Activated CD8-positive, alpha-beta memory T cell treated with anti-CD3 and anti-CD28 coated beads, Interleukin-2, amount 10 ng/mL, durations not matched to agents 7 days and 5 days (primary cell): ENCODE measurements around the gene TNS3. TPM values are rescaled to one million over a fixed set of nuclear protein-coding genes. Genes with fewer than 3 reads are reported as not detected.

Source experiments
- ATAC-seq: fragments of 150-1000 bp; cut with Tn5 transposase; one replicate; pipeline ENCODE4 v1.10.0; 2021; ENCODE audit warnings: moderate library complexity
- CTCF ChIA-PET: fragments of 350-600 bp; sonication (Branson Sonifier 250); formaldehyde crosslinking; loops from one replicate; lab custom pipeline; 2021; ENCODE audit warnings: antibody characterized with exemption; lab: Charles Lee
- DNase-seq: peaks from one replicate; pipeline ENCODE4 v3.0.0-alpha.2; 2020
- H3K27ac Mint-ChIP-seq: one replicate; pipeline ENCODE4 v1.8.0; 2021; ENCODE audit warnings: mild to moderate bottlenecking, mixed read lengths
- H3K27me3 Mint-ChIP-seq: one replicate; pipeline ENCODE4 v1.8.0; 2021; ENCODE audit warnings: mixed read lengths
- H3K36me3 Mint-ChIP-seq: one replicate; pipeline ENCODE4 v1.8.0; 2021; ENCODE audit warnings: mild to moderate bottlenecking, mixed read lengths
- H3K4me1 Mint-ChIP-seq: one replicate; pipeline ENCODE4 v1.8.0; 2021; ENCODE audit warnings: mixed read lengths
- H3K4me3 Mint-ChIP-seq: one replicate; pipeline ENCODE4 v1.8.0; 2021; ENCODE audit warnings: mild to moderate bottlenecking, moderate library complexity, mixed read lengths
- H3K9me3 Mint-ChIP-seq: one replicate; pipeline ENCODE4 v1.8.0; 2022; ENCODE audit warnings: low read depth, mixed read lengths
- total RNA-seq, 2 experiments: library from RNA; stranded (reverse); gene quantifications; one replicate each; pipeline ENCODE4 v1.2.3, GENCODE V29; 2021

The TNS3 gene
- total RNA-seq, 2 experiments from 2014 or later: 0.23 to 2.6 TPM

DNA sequence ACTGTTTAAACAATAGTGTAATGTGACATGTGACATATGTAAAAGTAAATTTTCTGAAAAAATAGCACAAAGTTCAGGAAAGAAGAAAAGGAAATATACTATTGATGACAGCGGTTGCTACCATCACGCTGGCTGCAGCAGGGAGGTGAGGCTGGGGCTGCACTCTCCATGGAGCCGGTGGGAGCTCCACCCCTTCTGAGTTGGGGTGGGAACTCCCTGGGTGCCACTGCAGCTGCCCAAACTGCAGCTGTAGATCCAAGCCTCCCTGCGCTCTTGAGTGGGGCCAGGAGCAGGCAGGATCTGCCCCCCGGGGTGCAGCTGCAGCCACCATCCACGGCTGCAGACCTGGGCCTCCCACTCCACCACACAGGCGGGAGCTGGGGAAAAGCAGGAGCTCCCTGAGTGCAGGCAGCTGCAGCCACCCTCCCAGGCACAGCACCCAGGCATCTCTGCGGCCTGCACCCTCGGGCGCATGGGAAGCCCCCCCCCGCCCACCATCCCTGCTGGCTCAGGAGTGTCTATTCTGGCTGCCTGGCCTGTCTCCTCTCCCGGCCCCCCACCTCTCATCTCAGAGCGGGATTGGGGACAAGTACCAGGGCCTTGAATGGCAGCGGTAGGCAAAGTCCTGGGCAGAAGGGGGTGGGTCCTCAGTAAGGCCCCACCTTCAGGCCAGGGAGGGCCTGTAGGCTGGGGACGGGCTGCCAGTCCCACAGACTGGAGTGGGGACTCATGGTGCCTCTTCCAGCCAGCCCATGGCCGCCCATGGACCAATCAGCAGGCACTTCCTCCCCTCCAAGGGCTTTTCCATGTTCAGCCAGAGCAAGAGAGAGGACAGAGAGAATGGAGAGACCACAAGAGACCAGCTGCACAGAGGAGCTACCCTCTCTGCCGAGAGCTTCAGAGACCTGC is 50.1 kb downstream of the TNS3 start:
- Mint-ChIP-seq H3K4me3 (no peak overlapping the region), H3K27me3 (no peaks in the 10 kb centered on the region), H3K36me3 (no peaks in the 10 kb centered on the region), H3K4me1 (no peaks in the 10 kb centered on the region), H3K27ac (no peak overlapping the region), H3K9me3 (no peaks in the 10 kb centered on the region)
- CTCF ChIA-PET: no interaction called here
- DNase-seq: no peak
- ATAC-seq: no peak

DNA sequence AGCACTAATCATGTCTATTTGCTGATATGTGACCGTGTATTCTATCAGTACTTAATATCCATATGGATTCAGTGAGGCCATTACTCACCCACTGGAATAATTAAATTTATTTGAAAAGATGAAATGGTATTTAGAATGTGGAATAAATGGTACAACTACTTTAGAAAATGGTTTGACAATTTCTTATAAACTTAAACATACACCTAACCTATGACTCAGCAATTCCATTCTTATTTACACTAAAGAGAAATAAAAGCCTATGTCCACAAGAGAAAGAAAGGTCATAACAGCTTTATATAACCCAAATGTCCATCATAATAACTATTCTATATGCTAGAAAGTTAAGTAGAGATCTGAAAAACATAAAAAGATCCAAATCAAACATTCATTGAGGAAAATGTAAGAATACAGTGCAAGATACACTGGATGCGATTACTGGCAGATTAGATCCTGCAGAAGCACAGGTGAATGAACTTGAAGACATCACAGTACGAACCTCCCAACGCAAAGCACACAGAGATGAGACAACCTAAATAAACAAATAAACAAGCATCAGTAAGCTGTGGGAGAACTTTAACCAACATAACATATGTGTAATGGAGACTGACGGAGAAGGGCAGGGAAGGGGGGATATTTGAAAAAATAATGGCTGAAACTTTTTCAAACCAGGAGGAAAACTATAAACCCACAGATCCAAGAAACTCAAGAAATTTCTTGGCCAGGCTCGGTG is 51.9 kb downstream of the TNS3 start:
- no peak for ATAC-seq
- CTCF ChIA-PET: no interaction called here

DNA sequence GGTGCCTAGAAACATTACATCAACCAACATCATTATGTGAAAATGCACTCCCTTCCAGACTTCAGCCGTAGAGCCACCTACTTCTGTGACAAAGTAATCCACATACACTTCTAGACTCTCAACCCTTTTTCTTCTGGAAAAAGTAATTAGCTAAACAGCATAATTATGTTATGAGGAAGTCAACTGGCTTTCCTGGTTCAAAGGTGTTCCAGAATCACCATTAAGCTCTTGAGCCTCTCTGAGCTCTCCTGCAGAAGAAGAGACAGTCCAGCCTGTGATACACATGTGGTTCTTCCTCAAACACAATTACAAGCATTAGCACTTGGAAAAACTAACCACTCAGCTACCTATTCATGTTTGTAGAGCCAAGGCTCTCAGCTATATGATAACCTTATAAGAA is 52.5 kb downstream of the TNS3 start:
- Mint-ChIP-seq H3K27ac (no peak overlapping the region), H3K4me1 (no peaks in the 10 kb centered on the region), H3K27me3 (no peaks in the 10 kb centered on the region), H3K4me3 (no peak overlapping the region), H3K36me3 (no peaks in the 10 kb centered on the region), H3K9me3 (peaks cover 2% of the 10 kb centered on the region)
- CTCF ChIA-PET: no interaction called here
- DNase-seq (no peak), ATAC-seq (no peak)

More for the DNA sequence above, 51.9 kb downstream of the TNS3 start:
- Mint-ChIP-seq H3K9me3 (peaks cover 2% of the 10 kb centered on the region), H3K27me3 (no peaks in the 10 kb centered on the region), H3K36me3 (no peaks in the 10 kb centered on the region), H3K4me1 (no peaks in the 10 kb centered on the region), H3K4me3 (no peak overlapping the region), H3K27ac (no peak overlapping the region)
- DNase-seq: no peak

DNA sequence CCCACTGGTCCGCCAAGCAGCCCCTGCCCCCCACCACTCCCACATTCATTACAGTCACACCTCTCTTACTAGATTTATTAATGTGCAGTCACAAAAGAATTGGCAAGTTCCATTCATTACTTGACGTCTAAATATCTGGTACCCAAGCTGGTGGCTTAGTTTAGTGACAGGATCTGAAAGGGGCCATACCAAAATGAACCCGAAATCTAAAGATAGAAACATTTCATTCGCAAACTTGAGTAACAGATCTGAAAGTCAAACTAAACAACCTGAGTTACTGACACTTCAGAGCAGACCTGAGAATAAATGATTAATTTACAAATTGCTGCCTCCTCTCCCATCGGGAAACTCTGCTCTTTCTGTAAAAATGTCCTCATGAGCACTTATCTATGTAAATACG is 53.4 kb downstream of the TNS3 start:
- no peak overlapping the region for H3K4me3 Mint-ChIP-seq
- no peaks in the 10 kb centered on the region for H3K4me1 Mint-ChIP-seq
- DNase-seq: no peak
- H3K36me3 Mint-ChIP-seq: no peaks in the 10 kb centered on the region
- H3K9me3 Mint-ChIP-seq: peaks cover 2% of the 10 kb centered on the region
- CTCF ChIA-PET: no interaction called here
- ATAC-seq: no peak
- H3K27ac Mint-ChIP-seq: no peak overlapping the region
- H3K27me3 Mint-ChIP-seq: no peaks in the 10 kb centered on the region

DNA sequence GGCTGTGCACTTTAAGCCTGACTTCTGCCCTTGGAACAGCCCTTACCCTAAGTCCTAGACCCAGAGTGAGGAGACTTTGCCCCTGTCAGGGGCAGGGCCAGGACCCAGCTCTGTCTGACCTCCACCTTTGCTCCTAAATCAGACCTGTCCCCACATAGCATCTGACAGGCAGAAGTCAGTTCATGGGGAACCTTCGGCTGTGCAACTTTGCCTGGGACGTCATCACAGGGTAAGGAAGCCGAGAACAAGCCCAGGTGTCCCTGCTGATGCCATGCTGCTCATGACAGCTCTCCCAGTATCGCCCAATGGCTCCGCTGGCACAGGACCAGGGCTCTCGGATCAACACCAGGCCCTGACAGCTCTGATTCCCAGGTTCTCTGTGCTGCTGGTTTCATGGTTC is 55.4 kb downstream of the TNS3 start:
- CTCF ChIA-PET: no interaction called here
- DNase-seq (no peak), ATAC-seq (no peak)
- Mint-ChIP-seq H3K27me3 (no peaks in the 10 kb centered on the region), H3K36me3 (no peaks in the 10 kb centered on the region), H3K9me3 (peaks cover 2% of the 10 kb centered on the region), H3K4me1 (no peaks in the 10 kb centered on the region), H3K27ac (no peak overlapping the region), H3K4me3 (no peak overlapping the region)

DNA sequence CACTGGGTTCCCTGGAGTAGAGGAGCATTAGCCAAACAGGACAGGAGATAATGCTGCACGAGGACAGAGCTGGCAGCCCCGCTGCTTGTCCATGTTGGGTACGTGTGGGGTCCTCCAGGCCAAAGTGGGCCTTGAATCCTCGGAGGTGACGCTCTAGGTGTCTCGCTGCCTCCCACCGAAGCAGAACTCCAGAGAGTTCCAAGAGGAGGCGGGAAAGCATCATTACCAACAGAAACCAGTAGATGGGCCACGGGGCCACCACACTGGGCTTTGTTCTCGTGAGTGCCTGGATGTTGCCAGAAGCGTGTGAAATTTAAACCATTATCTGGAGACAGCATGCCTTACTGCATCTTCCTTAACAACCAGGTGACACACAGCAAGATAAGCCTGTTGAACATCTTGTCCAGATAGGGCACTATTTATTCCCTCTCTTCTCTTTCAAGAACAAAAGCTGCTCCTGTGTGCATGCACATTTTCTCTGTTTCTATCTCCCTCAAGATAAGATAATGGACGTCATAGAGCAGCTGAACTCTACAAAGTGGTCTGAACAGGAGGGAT is 56.8 kb downstream of the TNS3 start:
- CTCF ChIA-PET: no interaction called here
- DNase-seq: no peak
- ATAC-seq: no peak
- H3K27ac Mint-ChIP-seq: no peak overlapping the region
- H3K9me3 Mint-ChIP-seq: peaks cover 2% of the 10 kb centered on the region
- H3K4me3 Mint-ChIP-seq: no peak overlapping the region
- no peaks in the 10 kb centered on the region for H3K27me3 Mint-ChIP-seq
- H3K4me1 Mint-ChIP-seq: no peaks in the 10 kb centered on the region
- H3K36me3 Mint-ChIP-seq: no peaks in the 10 kb centered on the region

DNA sequence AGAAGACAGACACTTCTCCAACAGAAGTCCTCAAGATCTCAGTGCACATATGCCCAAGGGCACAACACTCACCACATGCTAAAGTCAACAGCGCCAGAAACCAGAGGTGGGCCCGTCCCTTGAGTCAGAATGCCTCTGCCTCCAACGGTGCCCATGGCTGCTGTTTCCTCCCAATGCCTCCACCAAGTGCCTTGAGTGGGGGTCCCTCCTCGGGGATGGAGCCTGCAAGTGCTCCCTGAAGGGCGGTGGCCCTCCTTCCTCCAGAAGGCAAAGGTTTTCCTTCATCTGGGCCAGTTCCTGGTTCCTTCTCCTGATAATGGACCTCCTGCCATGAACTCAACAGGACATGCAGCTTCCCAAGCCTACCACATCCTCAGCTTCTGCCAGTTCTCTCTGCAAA is 58.5 kb downstream of the TNS3 start:
- H3K27me3 Mint-ChIP-seq: no peaks in the 10 kb centered on the region
- DNase-seq (no peak), ATAC-seq (no peak)
- CTCF ChIA-PET: no interaction called here
- H3K36me3 Mint-ChIP-seq: no peaks in the 10 kb centered on the region
- H3K4me1 Mint-ChIP-seq: no peaks in the 10 kb centered on the region
- no peak overlapping the region for H3K27ac Mint-ChIP-seq
- H3K9me3 Mint-ChIP-seq: peaks cover 2% of the 10 kb centered on the region
- no peak overlapping the region for H3K4me3 Mint-ChIP-seq

DNA sequence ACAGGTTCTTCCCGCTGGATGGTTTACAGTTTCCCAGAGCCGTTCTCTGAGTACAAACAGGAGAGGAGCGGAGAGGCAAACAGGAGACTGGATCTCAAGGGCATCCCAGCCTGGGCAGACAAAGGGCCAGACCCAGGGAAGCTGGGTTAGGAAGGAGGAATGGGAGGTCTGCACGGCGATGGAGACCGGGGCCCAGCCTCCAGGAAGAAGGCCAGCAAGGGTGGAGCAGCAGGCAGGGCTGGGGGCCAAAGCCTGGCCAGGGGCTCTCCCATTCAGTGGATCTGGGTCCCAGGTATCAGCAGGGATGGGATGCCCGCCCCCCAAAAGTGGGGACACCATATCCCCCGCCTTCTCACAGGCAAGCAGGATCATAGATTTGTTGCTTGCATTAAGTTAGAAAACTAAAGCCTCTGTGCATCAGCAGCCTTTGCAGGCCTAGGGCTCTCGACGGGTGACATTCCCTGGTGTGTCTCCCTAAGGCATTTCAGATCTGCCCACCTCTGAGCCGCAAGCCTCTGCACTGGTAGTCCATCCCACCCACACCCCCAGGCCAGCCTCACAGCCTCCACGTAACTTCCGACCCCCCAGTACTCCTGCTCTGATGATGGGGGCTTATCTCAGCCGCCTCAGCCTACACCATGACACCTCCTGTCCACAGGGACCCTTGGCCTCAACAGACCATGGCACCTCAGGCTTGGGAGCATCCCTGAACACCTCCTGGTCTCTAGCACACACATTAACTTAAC is 59.9 kb downstream of the TNS3 start:
- H3K36me3 Mint-ChIP-seq: no peaks in the 10 kb centered on the region
- no peak overlapping the region for H3K27ac Mint-ChIP-seq
- CTCF ChIA-PET: no interaction called here
- H3K27me3 Mint-ChIP-seq: no peaks in the 10 kb centered on the region
- no peak overlapping the region for H3K4me3 Mint-ChIP-seq
- no peak for DNase-seq
- ATAC-seq: no peak
- no peaks in the 10 kb centered on the region for H3K4me1 Mint-ChIP-seq
- H3K9me3 Mint-ChIP-seq: peaks cover 2% of the 10 kb centered on the region

DNA sequence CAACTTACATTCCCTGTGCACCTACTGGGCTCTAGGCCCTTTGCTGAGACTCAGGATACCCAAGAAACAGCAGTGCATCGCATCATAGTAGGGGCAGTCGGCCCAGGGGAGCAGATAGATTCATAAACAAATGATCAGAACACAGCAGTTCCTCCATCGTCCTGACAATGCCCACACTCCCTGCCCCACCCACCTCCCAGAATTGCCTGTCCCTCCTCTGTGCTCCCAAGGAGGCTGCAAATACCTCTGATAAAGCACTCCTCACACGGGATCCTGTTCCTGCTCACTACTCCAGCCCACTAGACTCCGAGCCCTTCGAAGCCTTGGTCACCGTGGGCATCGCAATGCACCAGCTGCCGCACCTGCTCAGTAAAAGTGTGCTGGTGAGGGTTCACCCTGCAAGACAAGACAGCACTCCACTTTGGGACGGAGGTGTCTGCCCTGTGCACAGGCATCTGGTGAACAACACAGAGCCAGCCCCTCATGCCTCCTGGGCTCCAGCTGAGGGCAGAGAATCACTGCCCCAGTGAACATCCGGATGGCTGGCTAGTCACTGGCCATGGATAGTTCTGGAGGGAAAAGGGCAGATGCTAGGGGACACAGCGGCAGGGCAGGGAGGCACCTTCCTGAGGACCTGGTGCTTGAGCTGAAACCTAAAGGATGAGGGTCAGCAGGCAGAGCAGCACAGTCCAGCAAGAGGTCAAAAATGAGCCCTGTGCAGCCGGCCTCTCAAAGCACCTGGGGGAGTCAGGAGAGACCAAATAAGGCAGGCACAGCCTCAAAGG is 60.7 kb downstream of the TNS3 start:
- CTCF ChIA-PET: no interaction called here
- Mint-ChIP-seq H3K27ac (no peak overlapping the region), H3K9me3 (peaks cover 2% of the 10 kb centered on the region), H3K4me3 (no peak overlapping the region), H3K36me3 (no peaks in the 10 kb centered on the region), H3K4me1 (no peaks in the 10 kb centered on the region), H3K27me3 (no peaks in the 10 kb centered on the region)
- DNase-seq (no peak), ATAC-seq (no peak)

DNA sequence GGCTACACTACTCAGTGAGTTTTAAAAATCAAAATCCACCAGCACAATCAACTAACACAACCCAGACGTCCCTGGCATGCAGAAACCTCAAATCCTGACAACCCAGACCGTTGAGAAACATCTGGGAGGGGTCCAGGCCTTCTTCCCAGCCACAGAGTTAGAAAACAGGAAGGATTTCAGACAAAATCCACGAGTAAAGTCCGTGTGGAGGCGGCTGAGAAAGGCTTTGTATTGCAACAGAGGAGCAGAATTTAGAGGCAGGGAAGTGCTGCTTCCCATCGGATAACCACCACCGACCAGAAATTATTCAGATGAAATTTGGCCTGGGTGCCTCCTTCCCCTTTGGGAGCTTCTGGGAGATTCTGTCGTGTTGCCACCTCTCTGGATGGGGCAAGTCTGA is 61.5 kb downstream of the TNS3 start:
- CTCF ChIA-PET: no interaction called here
- DNase-seq (no peak), ATAC-seq (no peak)
- H3K27ac Mint-ChIP-seq: no peak overlapping the region
- H3K4me3 Mint-ChIP-seq: no peak overlapping the region
- H3K27me3 Mint-ChIP-seq: no peaks in the 10 kb centered on the region
- H3K9me3 Mint-ChIP-seq: peaks cover under 1% of the 10 kb centered on the region
- no peaks in the 10 kb centered on the region for H3K36me3 Mint-ChIP-seq
- no peaks in the 10 kb centered on the region for H3K4me1 Mint-ChIP-seq

DNA sequence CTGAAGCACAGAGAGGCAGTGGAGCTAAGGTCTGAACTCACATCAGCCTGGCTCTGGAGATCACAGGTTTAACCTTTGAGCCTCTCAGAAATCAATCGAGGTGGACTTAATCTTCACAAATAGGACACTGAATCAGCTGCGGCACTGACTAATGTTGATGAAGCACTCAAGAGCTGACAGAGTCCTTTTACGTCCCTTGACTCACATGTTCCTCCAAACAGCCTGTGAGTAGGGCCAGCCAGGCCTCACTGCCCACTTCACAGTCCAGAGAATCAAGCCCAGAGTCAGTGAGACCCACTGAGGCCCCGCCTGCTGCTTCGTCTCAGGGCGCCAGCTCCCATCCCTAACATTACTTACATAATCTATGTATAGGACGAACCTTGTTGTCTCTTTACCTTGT is 63.1 kb downstream of the TNS3 start:
- no peak for ATAC-seq
- no peaks in the 10 kb centered on the region for H3K4me1 Mint-ChIP-seq
- no peaks in the 10 kb centered on the region for H3K36me3 Mint-ChIP-seq
- H3K9me3 Mint-ChIP-seq: no peaks in the 10 kb centered on the region
- CTCF ChIA-PET: no interaction called here
- no peak overlapping the region for H3K4me3 Mint-ChIP-seq
- H3K27ac Mint-ChIP-seq: no peak overlapping the region
- no peak for DNase-seq
- no peaks in the 10 kb centered on the region for H3K27me3 Mint-ChIP-seq

DNA sequence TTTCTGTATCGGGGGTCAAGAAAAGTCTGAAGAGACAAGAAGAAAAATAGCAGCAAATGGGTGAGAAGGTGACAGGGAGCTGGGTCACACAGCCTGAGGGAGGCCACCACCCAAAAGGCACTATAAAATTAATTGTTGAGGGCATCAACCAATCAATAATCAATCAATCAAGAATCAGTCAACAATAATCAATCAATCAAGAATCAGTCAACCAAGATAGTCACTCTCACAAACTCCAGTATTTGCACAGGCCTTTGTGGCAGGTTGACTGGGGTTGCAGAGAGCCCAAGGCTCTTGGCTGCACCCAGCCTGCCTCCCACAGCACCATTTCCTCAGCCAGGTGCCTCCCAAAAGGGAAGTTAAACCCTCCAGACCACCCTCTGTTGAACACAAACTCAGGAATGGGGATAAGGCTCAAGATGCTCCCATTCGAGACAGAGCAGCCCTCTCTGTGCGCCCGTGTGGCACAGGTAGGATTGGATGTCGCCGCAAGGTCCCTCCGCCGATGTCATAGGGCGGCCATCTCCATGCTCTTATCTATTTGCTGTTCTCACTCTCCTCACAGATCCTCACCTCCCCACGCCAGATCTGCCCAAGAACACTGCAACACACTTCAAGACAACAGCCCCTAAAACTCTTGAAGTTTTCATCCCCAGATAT is 64.0 kb downstream of the TNS3 start:
- H3K9me3 Mint-ChIP-seq: no peaks in the 10 kb centered on the region
- H3K36me3 Mint-ChIP-seq: no peaks in the 10 kb centered on the region
- CTCF ChIA-PET: no interaction called here
- H3K4me1 Mint-ChIP-seq: no peaks in the 10 kb centered on the region
- no peak overlapping the region for H3K27ac Mint-ChIP-seq
- DNase-seq (no peak), ATAC-seq (no peak)
- H3K27me3 Mint-ChIP-seq: no peaks in the 10 kb centered on the region
- no peak overlapping the region for H3K4me3 Mint-ChIP-seq
